Activated CD8-positive, alpha-beta memory T cell treated with anti-CD3 and anti-CD28 coated beads, Interleukin-2, amount 50 U/mL, for 48 hours (primary cell): ENCODE results near the gene KRCC1.

Source experiments
- DNase-seq: peaks from one replicate; pipeline ENCODE4 v3.0.0-alpha.2; 2020

Gene KRCC1

DNA sequence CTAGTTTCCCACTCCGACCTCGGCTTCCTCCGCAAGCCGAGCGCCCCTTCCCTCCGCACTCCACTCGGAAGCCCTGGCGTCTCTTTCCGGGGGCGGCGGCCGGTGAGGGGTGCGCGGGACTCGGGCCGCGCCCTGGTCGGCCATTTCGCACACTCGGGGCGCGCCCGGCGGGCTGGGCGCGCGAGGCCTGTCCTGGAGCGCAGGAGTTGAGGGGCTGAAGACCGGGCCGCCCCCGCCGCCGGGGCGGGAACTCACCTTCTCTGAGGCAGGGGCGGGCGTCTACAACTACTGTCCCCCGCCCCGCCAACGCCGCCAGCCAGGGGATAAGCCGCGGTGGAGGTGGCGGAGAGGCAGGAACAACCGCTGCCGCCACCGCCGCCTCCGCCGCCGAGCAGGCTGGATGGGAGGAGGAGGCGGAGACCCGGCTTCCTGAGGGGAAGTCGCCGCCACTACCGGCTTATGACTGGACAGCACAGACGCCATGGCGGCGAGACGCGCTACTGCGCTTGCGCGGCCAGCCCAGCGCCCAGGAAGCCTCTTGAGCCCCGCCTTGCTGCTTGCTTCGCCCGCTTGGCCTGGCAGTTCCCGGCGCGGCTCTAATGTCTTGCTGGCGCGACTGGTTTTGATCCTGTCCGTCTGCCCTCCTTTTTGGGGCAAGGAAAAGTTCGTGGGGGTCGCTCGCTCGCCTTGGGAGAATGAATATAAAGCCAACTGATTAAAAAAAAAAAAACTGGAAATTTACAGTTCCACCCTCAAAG, at the start of gene KRCC1:
Gene KRCC1 (minus strand): TSS at position 413 of the 758 bp plus-strand sequence. CDS start 27,220 bp downstream, outside the sequence.
- DNase-seq: peak; percentile 95

DNA sequence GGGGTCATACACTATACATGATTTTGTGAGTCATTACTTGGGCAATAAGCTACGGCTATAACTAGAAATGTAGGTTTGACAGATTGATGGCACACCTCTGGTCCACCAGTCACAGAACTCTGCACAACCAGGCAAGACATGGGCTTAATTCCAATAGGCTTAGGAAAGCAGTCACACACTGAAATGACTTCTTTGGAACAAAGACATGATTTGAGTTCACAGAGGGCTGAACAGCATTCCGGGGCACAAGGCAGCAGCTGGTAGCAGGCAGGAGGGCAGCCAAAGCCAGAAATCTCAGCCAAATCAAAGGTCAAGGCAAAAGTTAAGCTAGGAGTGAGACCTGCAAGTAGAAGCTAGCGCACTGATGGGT, 44.9 kb upstream of the KRCC1 start:
- DNase-seq: no peak

DNA sequence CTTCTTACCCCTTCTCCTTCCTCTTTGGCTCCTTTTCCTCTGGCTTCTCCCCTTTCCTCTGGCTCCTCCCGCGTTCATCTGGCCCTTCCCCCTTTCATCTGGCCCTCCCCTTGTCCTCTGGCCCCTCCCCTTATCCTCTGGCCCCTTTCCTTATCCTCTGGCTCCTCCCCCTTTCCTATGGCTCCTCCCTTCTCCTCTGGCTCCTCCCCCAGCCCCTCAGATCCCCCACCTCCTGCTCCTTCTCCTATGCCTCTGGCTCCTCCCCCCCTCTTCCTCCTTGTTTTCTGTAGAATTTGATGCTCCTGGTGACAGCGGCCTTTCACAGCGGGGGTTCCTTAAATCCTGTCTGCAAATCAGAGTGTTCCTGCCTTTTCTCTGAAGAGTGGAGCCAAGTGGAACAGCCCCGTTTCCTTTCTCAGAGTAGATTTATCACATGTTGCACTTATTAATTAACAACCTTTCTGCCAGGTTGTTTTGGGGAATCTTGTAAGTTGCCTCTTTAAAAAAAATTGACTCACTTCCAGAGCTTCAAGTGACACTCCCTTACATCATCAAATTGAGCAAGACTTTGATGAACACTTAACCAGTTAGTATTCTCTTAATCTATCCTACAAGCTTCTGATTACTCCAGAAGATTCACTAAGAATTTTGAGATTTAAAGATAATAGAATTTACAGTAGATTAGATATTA, 44.4 kb upstream of the KRCC1 start:
- no peak for DNase-seq

DNA sequence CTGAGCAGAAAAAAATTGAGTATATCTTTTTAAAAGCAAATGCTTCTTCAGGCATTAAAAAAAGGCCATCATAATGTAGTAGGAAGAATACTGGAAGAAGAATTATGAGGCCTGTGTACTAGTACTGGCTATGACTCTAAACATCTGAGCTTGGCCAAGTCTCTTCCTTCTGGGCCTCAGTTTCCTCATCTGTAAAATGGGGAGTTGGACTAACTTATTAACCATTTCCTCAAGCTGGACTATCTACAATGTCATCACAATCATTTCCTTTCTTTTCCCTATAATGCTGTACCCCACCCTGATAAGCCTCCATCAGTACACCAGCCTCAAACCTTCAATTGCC, 42.9 kb upstream of the KRCC1 start:
- no peak for DNase-seq

DNA sequence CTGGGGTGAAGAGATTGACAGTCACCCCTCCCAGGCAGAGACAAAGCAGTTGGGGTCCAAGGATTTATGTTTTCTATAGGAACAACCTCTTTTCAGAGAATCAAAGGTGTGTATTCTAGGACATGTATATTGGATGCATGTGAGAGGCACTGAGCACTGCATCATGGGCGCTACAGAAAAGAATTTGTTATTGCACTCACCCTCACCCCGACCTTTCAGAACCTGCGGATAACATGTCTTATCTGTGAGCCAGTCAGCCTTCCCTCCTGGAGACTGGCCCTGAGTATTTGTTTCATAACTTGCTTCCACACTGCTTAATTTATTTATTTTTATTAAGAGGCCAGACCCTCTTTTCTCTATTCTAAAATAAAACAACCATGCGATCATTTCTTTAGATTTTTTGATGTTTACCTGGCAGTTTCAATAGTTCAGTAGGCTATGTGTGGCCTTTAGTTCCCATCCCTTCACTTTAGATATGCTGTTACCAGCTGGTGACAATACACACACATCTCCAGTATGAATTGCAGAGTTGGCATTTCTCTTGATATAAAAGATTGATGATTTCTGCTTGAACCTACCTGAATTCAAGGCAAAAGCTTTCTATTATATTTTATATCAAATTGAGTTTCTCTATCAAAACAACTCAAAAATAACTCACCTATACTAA, 42.4 kb upstream of the KRCC1 start:
- DNase-seq: no peak

DNA sequence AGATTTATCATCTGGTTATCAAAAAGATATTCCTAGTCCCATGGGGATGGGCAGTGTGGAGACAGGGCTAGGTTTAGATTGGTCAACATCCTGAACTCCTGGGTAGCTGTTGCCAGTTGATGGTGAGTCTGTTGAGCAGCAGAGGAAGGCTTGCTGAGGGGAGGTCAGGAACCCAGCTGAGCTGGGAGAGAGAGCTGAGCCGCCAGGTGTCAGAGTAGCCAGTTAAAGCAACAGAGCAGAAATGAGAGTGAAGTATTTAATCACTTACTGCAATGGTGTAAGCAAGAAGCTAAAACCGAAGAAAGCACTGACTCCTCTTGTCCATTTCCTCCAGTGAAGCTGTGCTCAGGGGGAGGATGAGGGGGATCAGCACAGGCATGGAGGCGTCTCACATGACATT, 41.6 kb upstream of the KRCC1 start:
- no peak for DNase-seq

DNA sequence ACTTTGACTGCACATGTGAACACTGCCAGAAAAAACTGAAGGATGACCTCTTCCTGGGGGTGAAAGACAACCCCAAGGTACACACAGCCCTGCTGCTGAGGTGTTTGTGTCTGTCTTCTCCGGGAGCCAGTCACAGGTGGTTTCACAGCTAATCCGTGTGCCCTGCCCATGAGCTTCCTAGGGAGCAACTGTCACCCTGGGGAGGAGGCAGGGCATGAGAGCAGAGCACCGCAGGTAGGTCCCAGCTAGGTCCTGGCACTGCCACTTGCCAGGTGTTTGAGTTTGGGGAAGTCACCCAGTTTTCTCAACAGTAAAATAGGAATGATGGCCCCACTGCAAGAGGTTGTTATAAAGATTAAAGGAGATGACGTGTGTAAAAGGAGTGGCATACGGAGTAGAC, 41.1 kb upstream of the KRCC1 start:
- no peak for DNase-seq

DNA sequence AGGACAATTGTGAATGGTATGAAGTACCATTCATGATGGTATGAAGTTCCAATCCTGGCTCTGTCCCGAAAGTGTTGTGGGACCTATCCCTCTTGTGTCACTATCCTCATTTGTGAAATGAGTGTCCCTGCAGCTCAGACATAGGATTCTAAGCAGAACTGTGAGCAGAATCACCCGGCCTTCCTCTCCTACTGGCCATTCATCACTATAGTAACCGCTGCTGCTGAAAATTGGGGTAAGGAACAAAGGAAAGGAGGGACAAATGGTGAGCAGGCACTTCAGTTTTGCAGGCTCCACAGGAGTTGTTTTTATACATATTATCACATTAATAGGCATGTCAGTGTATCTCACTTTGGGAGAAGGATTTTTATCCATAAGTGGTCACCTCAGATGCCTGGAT, 39.4 kb upstream of the KRCC1 start:
- no peak for DNase-seq

DNA sequence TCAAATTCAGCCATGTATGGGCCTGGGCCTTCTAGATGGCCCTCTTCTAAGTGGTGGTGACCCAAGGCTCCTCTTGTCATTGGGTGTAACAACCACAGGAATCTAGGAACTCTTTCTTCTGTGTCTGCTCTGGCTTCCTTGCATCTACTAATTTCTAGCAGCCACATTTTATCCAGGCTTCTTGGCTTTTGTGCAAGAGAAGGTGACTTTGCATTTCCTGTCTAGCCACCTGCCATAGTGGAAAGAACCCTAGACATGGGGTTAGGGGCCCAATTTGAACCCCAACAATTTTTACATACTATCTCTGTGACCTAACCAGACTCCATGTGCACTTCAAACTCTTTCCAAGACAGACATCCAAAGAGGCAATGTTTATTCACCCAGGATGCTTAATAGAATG, 37.2 kb upstream of the KRCC1 start:
- DNase-seq: no peak

DNA sequence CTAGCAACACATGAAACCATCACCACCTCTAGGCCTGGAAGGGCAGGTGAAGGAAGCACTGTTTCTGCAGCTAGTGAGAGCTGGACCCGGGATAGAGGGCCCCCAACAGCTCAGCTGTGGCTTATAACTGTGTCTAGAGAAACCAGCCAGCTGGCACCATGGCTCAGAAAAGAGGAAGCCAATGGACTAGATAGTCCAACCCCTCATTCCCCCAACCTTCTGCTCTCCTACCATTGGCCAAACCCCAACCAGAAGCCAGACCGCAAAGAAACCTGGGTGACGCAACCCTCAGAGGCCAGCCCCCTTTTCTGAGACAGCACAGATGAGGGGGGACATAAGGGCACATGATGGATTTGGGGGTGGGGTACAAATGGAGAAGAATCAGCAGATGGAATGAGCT, 36.4 kb upstream of the KRCC1 start:
- no peak for DNase-seq

DNA sequence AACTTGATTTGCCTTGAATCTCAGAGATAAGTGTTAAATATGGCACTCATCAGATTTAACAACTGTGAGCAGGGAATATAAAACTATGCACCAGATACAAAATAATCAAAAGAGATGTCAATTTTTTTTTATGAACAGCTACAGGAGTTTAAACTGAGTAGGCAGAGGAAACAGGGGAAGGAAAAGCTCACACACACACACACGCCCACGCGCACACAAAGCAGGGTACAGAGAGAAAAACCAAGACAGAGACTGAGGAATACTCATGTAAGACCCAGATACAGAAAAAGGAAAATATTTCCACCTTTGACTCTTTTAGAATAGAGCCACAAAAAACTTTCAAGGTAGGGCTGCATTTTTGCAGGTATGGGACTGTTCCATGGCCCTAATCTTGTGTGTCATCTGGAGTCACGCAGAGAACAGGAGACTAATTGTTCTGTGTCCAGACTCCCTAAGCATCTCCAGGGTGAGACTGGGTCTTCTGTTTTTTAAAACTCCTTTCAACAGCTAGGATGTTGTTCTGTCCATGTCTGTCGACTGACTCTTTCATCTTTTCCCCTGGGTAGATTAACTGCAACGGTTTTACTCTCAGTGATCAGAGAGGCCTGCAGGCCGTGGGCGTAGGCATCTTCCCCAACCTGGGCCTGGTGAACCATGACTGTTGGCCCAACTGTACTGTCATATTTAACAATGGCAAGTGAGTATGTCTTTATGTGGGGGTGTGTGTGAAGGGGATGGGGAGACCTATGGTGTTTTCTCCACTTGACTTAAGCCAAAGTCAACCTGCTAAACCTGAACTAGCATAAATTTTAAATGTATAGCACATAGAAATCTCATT, 35.1 kb upstream of the KRCC1 start:
- no peak for DNase-seq

DNA sequence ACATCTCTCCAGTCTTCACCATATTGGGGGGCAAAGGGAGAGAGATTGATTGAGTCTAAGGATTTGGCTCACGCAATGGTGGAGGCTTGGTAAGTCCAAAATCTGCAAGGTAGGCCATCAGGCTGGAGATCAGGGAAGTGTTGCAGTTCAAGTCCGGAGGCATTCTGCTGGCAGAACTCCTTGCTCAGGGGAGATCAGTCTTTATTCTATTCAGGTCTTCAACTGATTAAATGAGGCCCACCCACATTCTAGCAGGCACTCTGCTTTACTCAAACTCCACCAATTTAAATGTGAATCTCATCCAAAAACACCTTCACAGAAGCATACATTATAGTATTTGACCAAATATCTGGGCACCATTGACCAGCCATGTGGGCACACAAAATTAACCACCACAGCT, 33.4 kb upstream of the KRCC1 start:
- DNase-seq: no peak

DNA sequence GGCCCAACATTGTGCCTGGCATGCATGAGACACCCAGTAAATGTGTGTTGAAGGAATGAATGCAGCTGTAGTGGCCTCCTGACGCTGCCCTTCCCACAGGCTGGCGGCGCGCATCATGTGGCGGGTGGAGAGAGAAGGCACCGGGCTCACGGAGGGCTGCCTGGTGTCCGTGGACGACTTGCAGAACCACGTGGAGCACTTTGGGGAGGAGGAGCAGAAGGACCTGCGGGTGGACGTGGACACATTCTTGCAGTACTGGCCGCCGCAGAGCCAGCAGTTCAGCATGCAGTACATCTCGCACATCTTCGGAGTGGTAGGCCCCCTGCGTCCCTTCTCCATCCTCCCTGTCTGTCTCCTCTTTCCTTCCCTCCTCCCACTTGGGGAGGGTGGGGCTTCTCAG, 32.2 kb upstream of the KRCC1 start:
- no peak for DNase-seq

DNA sequence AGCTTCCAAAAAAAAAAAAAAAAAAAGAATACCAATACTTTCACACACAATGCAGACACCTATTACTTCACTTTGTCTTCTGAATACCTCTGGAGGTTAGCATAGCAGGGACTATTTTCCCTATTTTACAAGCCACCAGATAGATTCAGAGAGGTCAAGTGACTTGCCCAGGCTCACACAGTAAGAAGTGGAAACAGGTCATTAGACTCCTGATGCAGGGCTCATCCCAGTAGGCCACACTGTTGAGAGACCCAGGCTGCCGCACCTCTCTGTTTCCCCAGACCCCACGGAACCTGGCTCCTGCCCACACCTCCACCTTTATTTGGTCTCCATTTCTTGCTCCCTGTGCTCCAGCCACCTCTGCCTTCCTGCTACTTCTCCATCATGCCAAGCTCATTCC, 31.5 kb upstream of the KRCC1 start:
- no peak for DNase-seq

DNA sequence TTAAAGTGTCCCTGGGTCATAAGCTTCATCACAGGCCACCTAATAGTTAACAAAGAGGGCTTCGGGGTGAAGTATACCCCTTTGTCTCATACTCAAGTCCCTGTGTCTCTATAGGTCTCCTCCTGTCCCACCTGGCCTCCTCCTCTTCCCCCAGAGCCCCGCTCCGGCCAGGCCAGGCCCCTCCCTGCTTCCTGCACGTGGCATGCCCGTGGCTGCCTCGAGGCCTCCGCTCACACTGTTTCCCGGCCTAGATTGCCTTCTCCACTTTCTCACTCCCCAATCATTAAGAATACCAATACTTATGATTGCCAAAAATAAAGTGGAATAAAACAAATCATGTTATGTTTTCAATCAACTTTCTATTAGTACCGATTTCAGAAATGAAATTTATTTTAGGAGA, 30.8 kb upstream of the KRCC1 start:
- DNase-seq: no peak

DNA sequence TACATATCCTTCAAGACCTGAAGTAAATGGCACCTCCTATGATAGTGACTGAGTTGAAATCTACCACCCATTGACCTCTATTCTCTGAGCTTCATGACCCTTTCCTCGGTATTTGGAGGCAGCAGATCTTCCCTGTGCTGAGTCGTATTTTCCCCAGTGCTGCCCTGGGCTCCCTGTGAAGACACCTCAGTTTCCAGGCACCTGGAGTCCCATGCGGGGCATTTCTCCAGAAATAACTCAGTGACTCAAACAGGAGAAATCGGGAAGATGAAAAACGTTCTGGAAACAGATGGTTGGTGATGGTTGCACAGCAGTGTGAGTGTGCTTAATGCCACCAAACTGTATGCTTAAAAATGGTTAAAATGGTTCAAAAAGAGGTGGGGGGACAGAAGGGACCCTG, 30.0 kb upstream of the KRCC1 start:
- no peak for DNase-seq

DNA sequence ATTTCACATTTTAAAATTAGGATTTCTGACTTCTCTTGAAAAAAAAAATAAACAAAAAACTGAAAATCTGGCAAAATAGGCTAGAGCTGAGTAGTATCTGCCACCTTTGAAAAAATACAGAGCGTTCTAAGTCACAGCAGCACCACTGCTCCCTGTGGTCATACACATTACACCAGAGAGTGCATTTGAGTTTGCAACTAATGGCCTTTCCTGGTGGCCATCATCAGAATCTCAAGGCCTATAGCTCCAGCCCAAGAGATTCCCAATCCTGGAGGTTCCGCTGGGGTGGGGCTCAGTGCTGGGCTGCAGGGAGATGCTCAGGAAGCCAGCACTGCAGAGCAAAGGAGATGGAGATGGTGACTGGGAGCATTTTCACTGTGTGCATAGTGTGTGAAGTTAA, 29.5 kb upstream of the KRCC1 start:
- no peak for DNase-seq

DNA sequence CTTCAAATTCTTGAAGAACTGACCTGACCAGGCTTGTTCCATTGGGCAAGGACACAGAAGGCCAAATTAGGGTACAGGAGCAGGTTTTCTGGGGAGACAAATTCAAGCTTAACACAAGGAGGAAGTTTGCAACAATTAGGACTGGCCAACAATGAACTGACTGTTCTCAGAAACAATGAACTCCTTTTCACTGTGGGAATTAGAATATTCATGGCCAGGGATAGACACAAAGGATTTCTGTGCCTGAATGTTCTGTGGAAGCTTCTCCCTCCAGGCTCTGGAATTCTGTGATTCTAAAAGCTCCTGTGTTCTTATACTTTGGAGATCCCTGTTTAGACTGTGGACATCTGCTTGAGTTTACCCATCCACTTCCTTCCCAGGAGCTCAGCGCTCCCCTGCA, 27.2 kb upstream of the KRCC1 start:
- no peak for DNase-seq

DNA sequence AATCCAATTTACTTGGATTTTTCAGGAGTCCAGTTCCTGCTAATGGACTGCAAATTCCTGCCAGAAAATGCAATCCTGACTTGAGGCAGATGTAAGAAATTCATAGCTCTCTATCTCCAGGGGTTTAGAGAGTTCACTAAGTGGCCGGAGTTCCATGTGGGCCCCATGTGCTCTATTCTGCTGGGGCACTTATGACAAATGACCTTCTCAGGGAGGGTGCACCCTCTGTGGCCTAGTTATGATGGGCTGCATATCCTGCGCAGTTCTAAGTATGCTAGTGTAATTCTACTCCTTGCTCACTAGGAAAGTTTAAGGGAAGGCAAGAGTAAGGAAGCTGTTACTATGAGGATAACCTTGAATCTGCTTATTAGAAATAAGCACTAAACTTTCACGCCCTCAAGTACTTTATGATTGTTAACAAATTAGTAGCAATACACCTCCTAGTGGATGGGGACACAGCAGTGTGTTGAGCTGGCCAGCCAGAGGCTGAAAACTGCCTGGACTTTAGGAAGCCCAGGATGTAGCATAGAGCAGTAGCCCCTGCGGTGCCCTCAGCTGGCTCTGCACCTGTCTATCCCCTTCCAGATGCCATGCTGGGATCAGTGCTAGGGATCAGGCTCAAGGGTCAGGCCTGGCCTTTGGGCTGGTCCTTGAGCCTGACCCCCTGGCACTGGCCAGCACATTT, 26.5 kb upstream of the KRCC1 start:
- DNase-seq: no peak

DNA sequence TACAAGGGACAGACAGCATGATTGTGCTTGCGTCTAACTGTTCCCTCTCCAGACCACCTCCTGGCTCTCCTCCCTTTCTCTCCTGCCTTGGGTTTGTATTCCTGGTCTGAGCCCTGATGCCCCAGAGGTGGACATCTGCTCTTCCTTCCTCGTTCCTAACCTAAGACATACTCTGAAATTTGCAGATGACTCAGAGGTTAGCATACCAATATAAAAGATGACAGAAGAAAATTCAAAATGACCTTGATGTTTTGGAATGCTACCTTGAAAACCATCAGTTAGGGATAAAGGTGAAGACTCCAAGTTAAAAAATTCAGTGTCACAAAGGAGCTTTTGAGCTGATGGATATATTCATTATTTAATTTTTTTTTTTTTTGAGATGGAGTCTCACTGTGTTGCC, 25.0 kb upstream of the KRCC1 start:
- DNase-seq: no peak

DNA sequence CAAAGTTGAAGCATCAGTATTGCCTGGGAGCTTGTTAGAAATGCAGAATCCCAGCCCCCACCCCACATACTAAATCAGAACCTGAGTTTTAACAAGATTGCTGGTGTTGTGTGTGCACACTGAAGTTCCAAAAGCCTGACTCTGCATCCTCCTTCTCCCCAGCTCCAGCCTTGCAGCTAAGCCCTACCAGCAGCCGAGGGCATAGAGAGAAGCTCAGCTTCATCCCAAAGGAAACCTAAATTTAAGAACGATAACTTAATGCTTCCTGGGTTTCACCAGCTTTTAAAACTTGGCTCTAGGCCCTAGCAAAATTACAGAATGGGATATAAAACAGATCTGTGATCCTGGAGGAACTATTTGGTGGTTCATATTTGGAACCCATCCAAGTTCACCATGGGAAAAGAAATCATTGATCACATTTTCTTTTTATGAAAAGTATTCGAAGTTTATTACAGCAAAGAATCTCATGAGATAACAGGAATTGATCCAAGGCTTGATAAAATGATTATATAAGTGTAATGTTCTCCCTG, 23.1 kb upstream of the KRCC1 start:
- DNase-seq: no peak

DNA sequence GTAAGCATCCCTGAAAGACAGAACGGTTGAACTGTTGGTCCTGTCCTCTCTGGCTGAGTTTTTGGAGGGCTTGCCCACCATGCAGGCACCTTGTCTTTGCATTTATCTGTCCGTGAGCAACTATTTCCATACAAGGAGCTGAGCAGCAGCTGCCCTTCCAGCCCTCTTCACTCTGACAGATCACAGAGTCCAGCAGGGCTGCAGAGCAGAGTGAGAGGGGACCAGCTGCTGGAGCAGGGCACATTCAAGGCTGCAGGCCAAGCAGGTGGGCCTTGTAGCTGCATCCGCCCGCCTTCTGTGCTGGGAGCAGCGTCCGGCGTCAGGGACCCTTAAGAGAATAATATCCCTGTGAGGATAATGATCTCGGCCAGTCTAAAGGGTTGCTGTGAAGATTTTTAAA, 21.5 kb upstream of the KRCC1 start:
- no peak for DNase-seq

DNA sequence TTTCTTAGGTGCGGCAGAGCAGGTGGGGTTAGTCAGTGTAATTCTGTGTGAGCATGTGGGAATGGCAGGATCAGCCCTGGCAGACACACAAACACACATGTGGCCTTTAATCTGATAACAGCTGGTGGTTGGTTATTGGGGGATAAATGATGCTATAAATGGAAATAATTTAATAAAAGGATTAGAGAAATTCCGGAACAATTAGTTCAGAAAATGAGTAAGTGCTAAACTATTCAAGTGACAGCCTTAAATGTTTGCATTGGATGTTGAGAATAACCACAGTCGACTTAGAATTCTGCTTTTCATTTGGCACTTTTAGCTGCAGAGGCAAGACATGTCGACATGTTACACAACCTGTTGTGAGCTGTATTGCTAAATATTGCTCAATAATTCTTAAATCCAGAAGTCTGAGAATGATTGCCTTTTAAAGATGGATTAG, 19.3 kb upstream of the KRCC1 start:
- DNase-seq: no peak
